VCaP (cell line): ENCODE data around the gene UBE2G1.

Experiments used
- H3K27ac ChIP-seq: fragments of 450-650 bp; 2 replicates; pipeline ENCODE4 v1.5.1; 2017
- CTCF ChIP-seq: fragments of 450-650 bp; conservative IDR thresholded peaks from 2 replicates; pipeline ENCODE4 v1.5.1; 2017; ENCODE audit warnings: mild to moderate bottlenecking, moderate library complexity

The UBE2G1 gene

GRCh38 chr17:4368341-4368740 is 1.9 kb upstream of the UBE2G1 start:
- peak overlapping the region; percentile 98 for H3K27ac ChIP-seq
- TF ChIP-seq CTCF: no peak

- peak overlapping the region; percentile 98 for H3K27ac ChIP-seq
These were observed 702 bp upstream of the UBE2G1 start for GRCh38 chr17:4367177-4367576.

GRCh38 chr17:4365628-4366326 is 698 bp downstream of the UBE2G1 start:
- H3K27ac ChIP-seq: peak overlapping the region; percentile 98
- TF ChIP-seq CTCF: no peak

GRCh38 chr17:4365103-4365627 is 1.3 kb downstream of the UBE2G1 start:
- H3K27ac ChIP-seq: peak overlapping the region; percentile 98
- no peak for TF ChIP-seq CTCF

GRCh38 chr17:4364622-4365041 is 1.8 kb downstream of the UBE2G1 start:
- H3K27ac ChIP-seq: peak overlapping the region; percentile 98
- no peak for TF ChIP-seq CTCF

GRCh38 chr17:4362141-4362540 is 4.3 kb downstream of the UBE2G1 start:
- H3K27ac ChIP-seq: peak overlapping the region; percentile 98
- TF ChIP-seq CTCF: peak; percentile 64

GRCh38 chr17:4358154-4358553 is 8.3 kb downstream of the UBE2G1 start:
- no peak for TF ChIP-seq CTCF
- H3K27ac ChIP-seq: no peak overlapping the region

- no peak overlapping the region for H3K27ac ChIP-seq
- TF ChIP-seq CTCF: no peak
These were observed 8.8 kb downstream of the UBE2G1 start for GRCh38 chr17:4357671-4358070.
